Panc1 (cell line): ENCODE measurements around the gene CRB3. TPM values are rescaled to one million over a fixed set of nuclear protein-coding genes. Genes with fewer than 3 reads are reported as not detected.
A peak's percentile ranks its signal among the peaks of the same experiment; 100 is the strongest.

Experiments used
- ATAC-seq: fragments of 200-7000 bp; cut with Tn5 transposase; 2 replicates; pipeline ENCODE4 v1.9.1; 2020; ENCODE audit warnings: mild to moderate bottlenecking, moderate library complexity
- BruUV-seq: library from RNA; stranded (reverse); fragments of 400-500 nt; replicated peaks from 2 replicates; lab custom pipeline; 2021; lab: Mats Ljungman, UMichigan
- CTCF ChIA-PET: fragments of 300-600 bp; sonication (Branson Sonifier 250); formaldehyde crosslinking; loops from one replicate; lab custom pipeline; 2022; ENCODE audit warnings: antibody characterized with exemption; lab: Charles Lee
- POLR2A ChIA-PET: fragments of 300-600 bp; sonication (Branson Sonifier 250); formaldehyde crosslinking; loops from one replicate; lab custom pipeline; 2022; ENCODE audit warnings: antibody characterized with exemption; lab: Charles Lee
- DNase-seq: peaks from one replicate; pipeline ENCODE4 v3.0.0-alpha.2; 2010; ENCODE audit warnings: low read depth, low spot score
- H3K27ac ChIP-seq: 2 replicates; pipeline ENCODE4 v1.5.1; 2011; ENCODE audit warnings: mild to moderate bottlenecking, low read length, inconsistent platforms
- H3K27me3 ChIP-seq: fragments of 200-500 bp; sonication (Bioruptor generic); 2 replicates; pipeline ENCODE4 v1.6.0; 2014; ENCODE audit warnings: low read length, inconsistent platforms; ENCODE audit not compliant: control insufficient read depth, insufficient read depth
- H3K36me3 ChIP-seq: fragments of 200-500 bp; sonication (Bioruptor generic); 2 replicates; pipeline ENCODE4 v1.5.1; 2014; ENCODE audit warnings: inconsistent platforms, mild to moderate bottlenecking, low read length, moderate library complexity; ENCODE audit not compliant: control insufficient read depth, insufficient read depth
- H3K4me1 ChIP-seq: 2 replicates; pipeline ENCODE4 v1.5.1; 2011; ENCODE audit warnings: inconsistent platforms, mild to moderate bottlenecking, low read length, moderate library complexity; ENCODE audit not compliant: control insufficient read depth, insufficient read depth
- H3K4me3 ChIP-seq, 2 experiments: 2 replicates each; pipeline ENCODE4 v1.5.1; 2011 to 2012; ENCODE audit warnings: low read depth in 2 of 2, low read length in 2 of 2, mild to moderate bottlenecking in 2 of 2, inconsistent platforms in 1 of 2, moderate library complexity in 1 of 2
- H3K9me3 ChIP-seq: fragments of 200-500 bp; sonication (Bioruptor generic); 2 replicates; pipeline ENCODE4 v1.5.1; 2014; ENCODE audit warnings: low read depth, mild to moderate bottlenecking, inconsistent platforms, low read length, moderate library complexity; ENCODE audit not compliant: control insufficient read depth, insufficient read depth
- POLR2AphosphoS5 ChIP-seq: IDR thresholded peaks from 2 replicates; pipeline ENCODE4 v1.6.1; 2012; ENCODE audit warnings: mild to moderate bottlenecking, low read depth, low read length, moderate library complexity
- SIN3A ChIP-seq: IDR thresholded peaks from 2 replicates; pipeline ENCODE4 v1.6.1; 2012; ENCODE audit warnings: low read depth, mild to moderate bottlenecking, low read length, moderate library complexity, borderline replicate concordance; ENCODE audit not compliant: insufficient read depth
- TCF7L2 ChIP-seq: IDR thresholded peaks from 2 replicates; pipeline ENCODE4 v1.6.1; 2011; ENCODE audit warnings: mild to moderate bottlenecking, low read depth, low read length, inconsistent platforms
- in situ Hi-C: cut with HindIII; loops from 2 replicates; pipeline ENCODE4 v1.10.0; 2016; ENCODE audit warnings: low sequenced_read_pairs, low pct_unique_long_range_greater_than_20kb
- intact Hi-C: fragments of 100-400 bp; cut with micrococcal nuclease; formaldehyde crosslinking; loops from one replicate; pipeline ENCODE4 v1.10.0; 2022; ENCODE audit not compliant: unreplicated experiment
- total RNA-seq: library from RNA; stranded (reverse); gene quantifications from one replicate; pipeline ENCODE4 v1.2.1, GENCODE V29; 2021; ENCODE audit not compliant: unreplicated experiment
- TF ChIP-seq, protein P1 (sequence below), 2 experiments: IDR thresholded peaks; 2 replicates each; pipeline ENCODE4 v1.6.1; 2011 to 2012; ENCODE audit warnings: low read depth in 2 of 2, control low read depth in 1 of 2, low read length in 1 of 2, mild to moderate bottlenecking in 1 of 2, moderate library complexity in 1 of 2; ENCODE audit not compliant: insufficient read depth in 1 of 2
- TF ChIP-seq, protein P2 (sequence below): fragments of 450-650 bp; IDR thresholded peaks from 2 replicates; pipeline ENCODE4 v1.5.1; 2017; ENCODE audit warnings: mild to moderate bottlenecking

The CRB3 gene
- total RNA-seq, 1 experiment from 2014 or later = 0.21 TPM

DNA sequence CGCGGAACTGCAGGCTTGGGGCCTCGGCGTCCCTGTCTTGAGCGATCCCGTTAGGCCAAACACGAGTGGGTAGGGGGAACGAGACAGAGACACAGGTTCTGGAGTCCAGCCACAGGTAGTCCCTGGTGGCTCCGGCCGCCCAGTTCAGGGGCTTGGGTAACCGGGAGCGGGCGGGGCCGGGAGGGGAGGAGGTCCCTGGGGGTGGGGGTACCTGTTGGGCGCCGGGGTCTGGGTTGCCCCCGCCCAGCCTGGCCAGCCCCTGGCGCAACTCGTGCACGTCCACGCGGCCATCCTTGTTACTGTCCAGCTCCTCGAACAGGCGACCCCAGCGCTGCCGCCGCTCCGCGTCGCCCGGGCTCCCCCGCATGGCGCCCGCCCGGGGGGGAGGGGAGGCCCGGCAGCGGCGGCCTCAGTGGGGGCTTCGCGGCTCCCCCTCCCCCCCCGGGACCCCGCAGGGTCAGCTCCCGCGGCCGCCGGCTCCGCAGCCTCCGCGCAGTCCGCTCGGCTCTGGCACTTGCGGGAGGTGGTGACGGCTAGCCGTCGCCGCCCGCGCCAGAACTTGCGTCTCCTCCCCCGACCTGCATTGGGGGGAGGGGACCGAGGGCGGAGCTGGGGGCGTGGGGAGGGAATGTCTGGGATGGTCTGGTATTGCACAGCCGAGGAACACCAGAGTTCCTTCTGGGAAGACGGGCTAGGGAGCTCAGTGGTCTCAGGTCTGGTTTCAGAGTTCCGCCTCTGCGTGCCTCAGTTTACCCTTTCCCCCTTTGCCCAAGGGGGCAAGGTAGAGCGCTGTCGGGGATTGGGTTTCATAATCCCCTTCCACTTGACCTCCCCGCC, 4.6 kb upstream of the CRB3 start, which contains the start of gene SLC25A23:
SLC25A23 (minus strand) TSS at position 531 of the 837 bp plus-strand sequence; CDS start at position 367, 164 bp downstream.
- ATAC-seq (peak; percentile 88), DNase-seq (peak; percentile 17)
- peak within 1 kb of the TSS; percentile 63 to 81 for H3K4me3 ChIP-seq
- ChIA-PET CTCF (interaction anchor here (0.9 kb wide), 1 partner anchor 42 kb away, joined by 3 read pairs; no protein-coding TSS in a partner anchor), POLR2A (no interaction called here)
- 0 out of 2 replicates have a peak within 1 kb of the TSS, but pooled peaks have one; percentile 23 for H3K27ac ChIP-seq
- in situ Hi-C loops = no loop called here
- H3K4me1 ChIP-seq = peaks cover 3% of the 10 kb centered on the region
- no TSS peak for BruUV-seq
- H3K9me3 ChIP-seq = no peaks in the 10 kb centered on the region
- intact Hi-C loops = no loop called here
- no peaks in the 10 kb centered on the region for H3K27me3 ChIP-seq
- peaks cover 4% of the 10 kb centered on the region; the same call in 1 of the 2 replicates for H3K36me3 ChIP-seq
- TF ChIP-seq POLR2AphosphoS5 = no peak
- no peak for TF ChIP-seq TCF7L2
- TF ChIP-seq, protein P1, sequence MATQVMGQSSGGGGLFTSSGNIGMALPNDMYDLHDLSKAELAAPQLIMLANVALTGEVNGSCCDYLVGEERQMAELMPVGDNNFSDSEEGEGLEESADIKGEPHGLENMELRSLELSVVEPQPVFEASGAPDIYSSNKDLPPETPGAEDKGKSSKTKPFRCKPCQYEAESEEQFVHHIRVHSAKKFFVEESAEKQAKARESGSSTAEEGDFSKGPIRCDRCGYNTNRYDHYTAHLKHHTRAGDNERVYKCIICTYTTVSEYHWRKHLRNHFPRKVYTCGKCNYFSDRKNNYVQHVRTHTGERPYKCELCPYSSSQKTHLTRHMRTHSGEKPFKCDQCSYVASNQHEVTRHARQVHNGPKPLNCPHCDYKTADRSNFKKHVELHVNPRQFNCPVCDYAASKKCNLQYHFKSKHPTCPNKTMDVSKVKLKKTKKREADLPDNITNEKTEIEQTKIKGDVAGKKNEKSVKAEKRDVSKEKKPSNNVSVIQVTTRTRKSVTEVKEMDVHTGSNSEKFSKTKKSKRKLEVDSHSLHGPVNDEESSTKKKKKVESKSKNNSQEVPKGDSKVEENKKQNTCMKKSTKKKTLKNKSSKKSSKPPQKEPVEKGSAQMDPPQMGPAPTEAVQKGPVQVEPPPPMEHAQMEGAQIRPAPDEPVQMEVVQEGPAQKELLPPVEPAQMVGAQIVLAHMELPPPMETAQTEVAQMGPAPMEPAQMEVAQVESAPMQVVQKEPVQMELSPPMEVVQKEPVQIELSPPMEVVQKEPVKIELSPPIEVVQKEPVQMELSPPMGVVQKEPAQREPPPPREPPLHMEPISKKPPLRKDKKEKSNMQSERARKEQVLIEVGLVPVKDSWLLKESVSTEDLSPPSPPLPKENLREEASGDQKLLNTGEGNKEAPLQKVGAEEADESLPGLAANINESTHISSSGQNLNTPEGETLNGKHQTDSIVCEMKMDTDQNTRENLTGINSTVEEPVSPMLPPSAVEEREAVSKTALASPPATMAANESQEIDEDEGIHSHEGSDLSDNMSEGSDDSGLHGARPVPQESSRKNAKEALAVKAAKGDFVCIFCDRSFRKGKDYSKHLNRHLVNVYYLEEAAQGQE (IDR thresholded peaks at IDR 0.05; ENCODE audit: insufficient read depth in 1 of 2, low read depth in 2 of 2, low read length in 1 of 2) = no peak
- TF ChIP-seq, protein P2, sequence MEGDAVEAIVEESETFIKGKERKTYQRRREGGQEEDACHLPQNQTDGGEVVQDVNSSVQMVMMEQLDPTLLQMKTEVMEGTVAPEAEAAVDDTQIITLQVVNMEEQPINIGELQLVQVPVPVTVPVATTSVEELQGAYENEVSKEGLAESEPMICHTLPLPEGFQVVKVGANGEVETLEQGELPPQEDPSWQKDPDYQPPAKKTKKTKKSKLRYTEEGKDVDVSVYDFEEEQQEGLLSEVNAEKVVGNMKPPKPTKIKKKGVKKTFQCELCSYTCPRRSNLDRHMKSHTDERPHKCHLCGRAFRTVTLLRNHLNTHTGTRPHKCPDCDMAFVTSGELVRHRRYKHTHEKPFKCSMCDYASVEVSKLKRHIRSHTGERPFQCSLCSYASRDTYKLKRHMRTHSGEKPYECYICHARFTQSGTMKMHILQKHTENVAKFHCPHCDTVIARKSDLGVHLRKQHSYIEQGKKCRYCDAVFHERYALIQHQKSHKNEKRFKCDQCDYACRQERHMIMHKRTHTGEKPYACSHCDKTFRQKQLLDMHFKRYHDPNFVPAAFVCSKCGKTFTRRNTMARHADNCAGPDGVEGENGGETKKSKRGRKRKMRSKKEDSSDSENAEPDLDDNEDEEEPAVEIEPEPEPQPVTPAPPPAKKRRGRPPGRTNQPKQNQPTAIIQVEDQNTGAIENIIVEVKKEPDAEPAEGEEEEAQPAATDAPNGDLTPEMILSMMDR = no peak
- no peak for TF ChIP-seq SIN3A

DNA sequence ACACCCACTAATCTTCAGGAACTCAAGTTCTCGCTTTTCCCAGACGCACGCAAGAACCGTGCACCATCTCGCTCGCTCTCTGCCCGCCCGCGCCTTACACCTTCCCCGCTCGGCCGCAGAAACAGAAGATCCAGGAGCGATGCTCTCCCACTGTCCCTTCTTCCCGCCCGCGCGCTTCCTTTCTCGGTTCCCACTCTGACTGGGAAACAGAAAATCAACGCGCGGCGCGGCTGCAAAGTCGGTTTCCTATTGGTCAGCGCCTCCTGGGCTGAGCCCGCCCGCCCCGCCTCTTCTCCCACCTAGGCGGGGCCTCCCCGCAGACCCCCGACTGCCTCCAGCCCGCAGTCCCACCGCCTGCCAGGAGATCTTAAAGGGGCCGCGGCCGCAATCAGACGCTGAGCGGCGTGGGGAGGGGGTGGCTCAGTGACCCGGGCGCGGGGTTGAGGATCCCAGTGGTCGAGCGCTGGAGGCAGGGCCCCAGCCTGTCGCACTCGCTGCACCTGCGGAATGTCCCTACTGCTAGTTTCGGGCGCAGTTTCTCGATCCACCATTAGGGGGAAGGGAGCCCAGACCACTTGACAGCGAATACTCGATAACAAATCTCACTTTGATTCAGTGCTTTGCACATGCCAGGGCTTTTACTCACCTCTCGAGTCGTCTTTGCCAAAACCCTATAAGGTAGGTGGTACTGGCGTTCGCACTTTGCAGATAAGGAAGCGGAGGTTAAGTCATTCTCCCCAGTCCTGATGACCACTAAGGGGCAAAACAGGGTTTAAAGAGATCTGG, 3.8 kb upstream of the CRB3 start:
- Histone ChIP-seq H3K27me3 (no peaks in the 10 kb centered on the region), H3K4me1 (peaks cover 3% of the 10 kb centered on the region), H3K27ac (0 out of 2 replicates have a peak overlapping the region, but pooled peaks have one; percentile 23), H3K4me3 (peak overlapping the region; percentile 63 to 81), H3K36me3 (peaks cover 8% of the 10 kb centered on the region; the same call in 1 of the 2 replicates), H3K9me3 (no peaks in the 10 kb centered on the region)
- DNase-seq = peak; percentile 72
- in situ Hi-C loops = no loop called here
- peak; percentile 89 for ATAC-seq
- TF ChIP-seq, protein P2 = no peak
- TF ChIP-seq, protein P1 (IDR thresholded peaks at IDR 0.05; ENCODE audit: insufficient read depth in 1 of 2, low read depth in 2 of 2, low read length in 1 of 2) = no peak
- TF ChIP-seq SIN3A = no peak
- no peak for TF ChIP-seq POLR2AphosphoS5
- no peak for TF ChIP-seq TCF7L2
- intact Hi-C loops = no loop called here
- POLR2A ChIA-PET = no interaction called here
- no TSS peak for BruUV-seq
- CTCF ChIA-PET = interaction anchor here (0.9 kb wide), 1 partner anchor 43 kb away, joined by 3 read pairs; no protein-coding TSS in a partner anchor
